Fibroblast of lung (primary cell): Measurements from ENCODE around the gene NRBF2. TPM values are rescaled to one million over a fixed set of nuclear protein-coding genes. Genes with fewer than 3 reads are reported as not detected.

Experiments used
- DNase-seq, 2 donors: peaks; one replicate each; pipeline versions ENCODE4 v3.0.0 to v3.0.0-alpha.2; 2010; ENCODE audit warnings: low read depth in 2 of 2
- H2AFZ ChIP-seq: 2 replicates; pipeline ENCODE4 v1.5.1; 2012; ENCODE audit warnings: low read length, control low read depth, inconsistent platforms
- H3K27ac ChIP-seq: 2 replicates; pipeline ENCODE4 v1.5.1; 2011; ENCODE audit warnings: low read length, control low read depth; ENCODE audit not compliant: insufficient read depth
- H3K27me3 ChIP-seq: 2 replicates; pipeline ENCODE4 v1.5.1; 2011; ENCODE audit warnings: mild to moderate bottlenecking, low read length; ENCODE audit not compliant: control insufficient read depth, insufficient read depth
- H3K36me3 ChIP-seq: 2 replicates; pipeline ENCODE4 v1.5.1; 2011; ENCODE audit warnings: low read length; ENCODE audit not compliant: control insufficient read depth, insufficient read depth
- H3K4me1 ChIP-seq: 2 replicates; pipeline ENCODE4 v1.5.1; 2011; ENCODE audit warnings: low read length; ENCODE audit not compliant: control insufficient read depth, insufficient read depth; ENCODE audit errors: extremely low read depth
- H3K4me2 ChIP-seq: 2 replicates; pipeline ENCODE4 v1.5.1; 2011; ENCODE audit warnings: low read length, control low read depth; ENCODE audit not compliant: insufficient read depth; ENCODE audit errors: extremely low read depth
- H3K4me3 ChIP-seq, 4 experiments: fragments of 200-600 bp in 1 of 4; sonication (generic) in 1 of 4; replicated peaks in 1 of 4; 2 replicates each; pipeline ENCODE4 v1.5.1; 2011 to 2016; ENCODE audit warnings: low read length in 4 of 4, low read depth in 3 of 4, mild to moderate bottlenecking in 3 of 4, control low read depth in 2 of 4, inconsistent platforms in 1 of 4, mixed read lengths in 1 of 4; ENCODE audit not compliant: insufficient read depth in 1 of 4; ENCODE audit errors: control extremely low read depth in 1 of 4
- H3K79me2 ChIP-seq: 2 replicates; pipeline ENCODE4 v1.5.1; 2012; ENCODE audit warnings: mild to moderate bottlenecking, low read length, inconsistent platforms; ENCODE audit not compliant: control insufficient read depth, insufficient read depth
- H3K9ac ChIP-seq: 2 replicates; pipeline ENCODE4 v1.5.1; 2011; ENCODE audit warnings: mild to moderate bottlenecking, low read length, control low read depth; ENCODE audit not compliant: insufficient read depth
- H3K9me3 ChIP-seq: 2 replicates; pipeline ENCODE4 v1.5.1; 2012; ENCODE audit warnings: low read depth, low read length; ENCODE audit not compliant: control insufficient read depth, insufficient read depth
- H4K20me1 ChIP-seq: 2 replicates; pipeline ENCODE4 v1.5.1; 2011; ENCODE audit warnings: low read length; ENCODE audit not compliant: control insufficient read depth, insufficient read depth; ENCODE audit errors: extremely low read depth
- EZH2 ChIP-seq: IDR thresholded peaks from 2 replicates; pipeline ENCODE4 v1.5.1; 2012; ENCODE audit warnings: low read length, control low read depth, mild to moderate bottlenecking; ENCODE audit errors: missing control alignments
- polyA plus RNA-seq, 2 donors: library from polyadenylated mRNA; depleted of rRNA in 1 of 2; stranded (reverse) in 1 of 2; unstranded in 1 of 2; fragments of >200 nt; gene quantifications; 2 replicates each; pipeline ENCODE4 v1.2.1, GENCODE V29; 2011 to 2012; ENCODE audit warnings: missing spikeins in 1 of 2
- total RNA-seq: library from RNA; depleted of rRNA; stranded (reverse); fragments of >200 nt; gene quantifications from 2 replicates; pipeline ENCODE4 v1.2.1, GENCODE V29; 2014
- TF ChIP-seq, protein P1 (sequence below), 2 donors: IDR thresholded peaks in 1 of 2; conservative IDR thresholded peaks in 1 of 2; 1 replicate in 1 of 2; 2 replicates in 1 of 2; pipeline ENCODE4 v1.5.1; 2011 to 2012; ENCODE audit warnings: low read length in 2 of 2, control low read depth in 1 of 2, inconsistent platforms in 1 of 2, low read depth in 1 of 2, mild to moderate bottlenecking in 1 of 2

Gene NRBF2
- total and polyA plus RNA-seq, 2 donors (not counting 1 experiment from before 2014, with no cell fraction given): 36.0 to 49.2 TPM

DNA sequence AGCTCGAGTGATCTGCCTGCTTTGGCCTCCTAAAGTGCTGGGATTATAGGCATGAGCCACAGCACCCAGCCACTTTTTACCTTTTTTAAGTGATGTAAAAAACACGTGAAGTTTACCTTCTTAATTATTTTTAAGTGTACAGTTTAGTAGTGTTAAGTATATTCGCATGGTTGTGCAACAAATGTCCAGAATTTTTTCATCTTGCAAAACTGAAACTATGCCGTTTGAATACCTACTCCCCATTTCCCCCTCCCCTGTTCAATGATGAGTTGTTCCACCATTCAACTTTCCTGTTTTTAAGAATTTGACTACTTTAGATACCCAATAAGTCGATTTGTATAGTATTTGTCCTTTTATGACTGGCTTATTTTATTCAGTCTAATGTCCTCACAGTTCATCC lies 10.9 kb downstream of the NRBF2 start:
- no peak for DNase-seq
- Histone ChIP-seq H3K9ac (no peak overlapping the region), H3K4me3 (no peak overlapping the region), H3K79me2 (peaks cover 56% of the 10 kb centered on the region), H3K36me3 (no peaks in the 10 kb centered on the region), H4K20me1 (no peaks in the 10 kb centered on the region), H3K4me2 (no peak overlapping the region), H3K4me1 (no peaks in the 10 kb centered on the region), H2AFZ (no peak overlapping the region), H3K27ac (no peak overlapping the region), H3K27me3 (no peaks in the 10 kb centered on the region), H3K9me3 (no peaks in the 10 kb centered on the region)
- TF ChIP-seq, protein P1, sequence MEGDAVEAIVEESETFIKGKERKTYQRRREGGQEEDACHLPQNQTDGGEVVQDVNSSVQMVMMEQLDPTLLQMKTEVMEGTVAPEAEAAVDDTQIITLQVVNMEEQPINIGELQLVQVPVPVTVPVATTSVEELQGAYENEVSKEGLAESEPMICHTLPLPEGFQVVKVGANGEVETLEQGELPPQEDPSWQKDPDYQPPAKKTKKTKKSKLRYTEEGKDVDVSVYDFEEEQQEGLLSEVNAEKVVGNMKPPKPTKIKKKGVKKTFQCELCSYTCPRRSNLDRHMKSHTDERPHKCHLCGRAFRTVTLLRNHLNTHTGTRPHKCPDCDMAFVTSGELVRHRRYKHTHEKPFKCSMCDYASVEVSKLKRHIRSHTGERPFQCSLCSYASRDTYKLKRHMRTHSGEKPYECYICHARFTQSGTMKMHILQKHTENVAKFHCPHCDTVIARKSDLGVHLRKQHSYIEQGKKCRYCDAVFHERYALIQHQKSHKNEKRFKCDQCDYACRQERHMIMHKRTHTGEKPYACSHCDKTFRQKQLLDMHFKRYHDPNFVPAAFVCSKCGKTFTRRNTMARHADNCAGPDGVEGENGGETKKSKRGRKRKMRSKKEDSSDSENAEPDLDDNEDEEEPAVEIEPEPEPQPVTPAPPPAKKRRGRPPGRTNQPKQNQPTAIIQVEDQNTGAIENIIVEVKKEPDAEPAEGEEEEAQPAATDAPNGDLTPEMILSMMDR (conservative IDR thresholded peaks at IDR 0.05 in 1 of 2, IDR thresholded peaks at IDR 0.05 in 1 of 2; ENCODE audit: low read depth in 1 of 2, low read length in 2 of 2): no peak
- TF ChIP-seq EZH2: no peak

DNA sequence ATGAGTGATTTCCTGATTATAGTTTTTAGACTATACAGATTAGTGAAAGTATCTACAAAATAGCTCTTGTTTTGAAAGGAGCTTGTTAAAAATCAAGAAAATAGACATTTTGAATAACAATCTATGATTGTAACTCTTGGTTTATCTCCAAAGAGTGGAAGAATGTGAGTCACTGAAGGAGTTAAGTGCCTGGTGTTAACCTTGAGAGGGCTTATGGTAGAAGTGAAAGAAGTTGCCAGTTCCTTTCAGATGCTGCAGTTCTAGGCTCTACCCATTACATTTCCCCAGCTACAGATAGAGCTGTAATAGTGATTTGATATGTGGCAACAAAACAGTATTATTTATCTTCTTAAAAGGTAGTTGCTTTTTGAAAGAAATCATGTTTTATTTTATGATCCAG lies 12.7 kb downstream of the NRBF2 start:
- Histone ChIP-seq H3K9me3 (no peaks in the 10 kb centered on the region), H3K4me2 (no peak overlapping the region), H3K27ac (no peak overlapping the region), H4K20me1 (no peaks in the 10 kb centered on the region), H3K9ac (no peak overlapping the region), H3K27me3 (no peaks in the 10 kb centered on the region), H3K79me2 (peaks cover 43% of the 10 kb centered on the region), H3K36me3 (no peaks in the 10 kb centered on the region), H3K4me3 (no peak overlapping the region), H2AFZ (no peak overlapping the region), H3K4me1 (no peaks in the 10 kb centered on the region)
- TF ChIP-seq, protein P1 (conservative IDR thresholded peaks at IDR 0.05 in 1 of 2, IDR thresholded peaks at IDR 0.05 in 1 of 2; ENCODE audit: low read depth in 1 of 2, low read length in 2 of 2): no peak
- TF ChIP-seq EZH2: no peak
- peak; percentile 39 to 58 for DNase-seq

DNA sequence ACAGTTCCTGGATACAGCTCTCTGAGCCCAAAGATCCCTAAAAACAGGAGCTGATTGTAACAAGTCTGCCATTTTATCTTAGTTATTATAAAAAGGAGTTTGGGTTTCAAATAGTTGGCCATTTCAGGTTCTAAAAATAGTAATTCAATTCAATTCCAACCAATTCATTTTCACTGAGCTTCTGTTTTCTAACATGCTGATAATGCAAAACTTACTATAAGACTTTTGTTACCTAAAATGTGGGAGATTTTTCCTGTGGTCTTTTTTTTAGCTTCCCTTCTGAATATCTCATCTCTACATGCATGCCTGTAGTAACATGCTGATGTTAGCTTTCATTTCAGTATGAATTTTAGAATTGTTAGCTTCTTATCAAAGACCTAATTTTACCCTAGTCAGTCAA lies 13.4 kb downstream of the NRBF2 start:
- no peaks in the 10 kb centered on the region for H3K9me3 ChIP-seq
- H3K79me2 ChIP-seq: peaks cover 36% of the 10 kb centered on the region
- TF ChIP-seq, protein P1 (conservative IDR thresholded peaks at IDR 0.05 in 1 of 2, IDR thresholded peaks at IDR 0.05 in 1 of 2; ENCODE audit: low read depth in 1 of 2, low read length in 2 of 2): no peak
- no peak for TF ChIP-seq EZH2
- H2AFZ ChIP-seq: no peak overlapping the region
- no peak for DNase-seq
- H3K36me3 ChIP-seq: no peaks in the 10 kb centered on the region
- H3K9ac ChIP-seq: no peak overlapping the region
- H3K4me1 ChIP-seq: no peaks in the 10 kb centered on the region
- H3K27ac ChIP-seq: no peak overlapping the region
- H3K4me3 ChIP-seq: no peak overlapping the region
- H3K4me2 ChIP-seq: no peak overlapping the region
- H4K20me1 ChIP-seq: no peaks in the 10 kb centered on the region
- no peaks in the 10 kb centered on the region for H3K27me3 ChIP-seq
